ENCODE measurements around the gene CLIP2.
"Not testable (repeated sequence)": the region's sequence is repeated elsewhere in the genome, so short reads cannot be mapped to it uniquely, and the experiment has no call there.

CLIP2 gene

GRCh38 chr7:74317146-74317782, 28.1 kb downstream of the CLIP2 start:
- H2AFZ ChIP-seq (ENCODE audit: low read depth, low read length), result no peak overlapping the region
- no peak overlapping the region for H3K27ac ChIP-seq (ENCODE audit: low read length)
- no peak overlapping the region for H3K9ac ChIP-seq (ENCODE audit: low read depth, low read length)
- no peaks in the 10 kb centered on the region for H3K9me3 ChIP-seq (ENCODE audit: insufficient read depth, low read length, severe bottlenecking)
- H3K36me3 ChIP-seq (ENCODE audit: insufficient read depth, low read length), result no peaks in the 10 kb centered on the region
- H3K4me1 ChIP-seq (ENCODE audit: insufficient read depth, low read length), result no peaks in the 10 kb centered on the region
- H3K79me2 ChIP-seq (ENCODE audit: insufficient read depth, low read length), result no peaks in the 10 kb centered on the region
- H3K4me2 ChIP-seq (ENCODE audit: insufficient read depth, low read length), result no peak overlapping the region
- H4K20me1 ChIP-seq (ENCODE audit: insufficient read depth, low read length), result 0 out of 2 replicates have a peak, but pooled peaks cover 3% of the 10 kb centered on the region
- ATAC-seq (ENCODE audit: insufficient read depth, low read depth), result no peak
- no peaks in the 10 kb centered on the region for H3K27me3 ChIP-seq (ENCODE audit: insufficient read depth, low read length, poor library complexity)
- no peak overlapping the region for H3K4me3 ChIP-seq (ENCODE audit: low read depth in 1 of 2, low read length in 2 of 2)
- no peak for DNase-seq
- TF ChIP-seq EZH2 (IDR thresholded peaks at IDR 0.05; ENCODE audit: borderline replicate concordance, low read depth, low read length, severe bottlenecking) (no peak), CTCF (IDR thresholded peaks at IDR 0.05; ENCODE audit: borderline replicate concordance, extremely low read depth, low read length, poor library complexity, severe bottlenecking) (no peak)

- Histone ChIP-seq H2AFZ (ENCODE audit: low read depth, low read length) (no peak overlapping the region), H3K9me3 (ENCODE audit: insufficient read depth, low read length, severe bottlenecking) (no peaks in the 10 kb centered on the region), H3K27me3 (ENCODE audit: insufficient read depth, low read length, poor library complexity) (no peaks in the 10 kb centered on the region), H4K20me1 (ENCODE audit: insufficient read depth, low read length) (0 out of 2 replicates have a peak, but pooled peaks cover 3% of the 10 kb centered on the region), H3K79me2 (ENCODE audit: insufficient read depth, low read length) (no peaks in the 10 kb centered on the region), H3K4me1 (ENCODE audit: insufficient read depth, low read length) (no peaks in the 10 kb centered on the region), H3K36me3 (ENCODE audit: insufficient read depth, low read length) (no peaks in the 10 kb centered on the region), H3K9ac (ENCODE audit: low read depth, low read length) (no peak overlapping the region), H3K4me2 (ENCODE audit: insufficient read depth, low read length) (no peak overlapping the region), H3K4me3 (ENCODE audit: low read depth in 1 of 2, low read length in 2 of 2) (no peak overlapping the region), H3K27ac (ENCODE audit: low read length) (no peak overlapping the region)
- ATAC-seq (ENCODE audit: insufficient read depth, low read depth), result no peak
- no peak for DNase-seq
- TF ChIP-seq EZH2 (IDR thresholded peaks at IDR 0.05; ENCODE audit: borderline replicate concordance, low read depth, low read length, severe bottlenecking), result no peak
- TF ChIP-seq CTCF (IDR thresholded peaks at IDR 0.05; ENCODE audit: borderline replicate concordance, extremely low read depth, low read length, poor library complexity, severe bottlenecking), result no peak
These were observed 28.8 kb downstream of the CLIP2 start for GRCh38 chr7:74318043-74318442.

- ATAC-seq (ENCODE audit: insufficient read depth, low read depth) (no peak), DNase-seq (peak; percentile 25)
- no peaks in the 10 kb centered on the region for H3K9me3 ChIP-seq (ENCODE audit: insufficient read depth, low read length, severe bottlenecking)
- H3K79me2 ChIP-seq (ENCODE audit: insufficient read depth, low read length), result no peaks in the 10 kb centered on the region
- H4K20me1 ChIP-seq (ENCODE audit: insufficient read depth, low read length), result 0 out of 2 replicates have a peak, but pooled peaks cover 3% of the 10 kb centered on the region
- no peak overlapping the region for H3K27ac ChIP-seq (ENCODE audit: low read length)
- no peaks in the 10 kb centered on the region for H3K4me1 ChIP-seq (ENCODE audit: insufficient read depth, low read length)
- TF ChIP-seq CTCF (IDR thresholded peaks at IDR 0.05; ENCODE audit: borderline replicate concordance, extremely low read depth, low read length, poor library complexity, severe bottlenecking), result no peak
- no peak for TF ChIP-seq EZH2 (IDR thresholded peaks at IDR 0.05; ENCODE audit: borderline replicate concordance, low read depth, low read length, severe bottlenecking)
- H3K9ac ChIP-seq (ENCODE audit: low read depth, low read length), result no peak overlapping the region
- no peak overlapping the region for H3K4me2 ChIP-seq (ENCODE audit: insufficient read depth, low read length)
- H2AFZ ChIP-seq (ENCODE audit: low read depth, low read length), result no peak overlapping the region
- H3K36me3 ChIP-seq (ENCODE audit: insufficient read depth, low read length), result no peaks in the 10 kb centered on the region
- no peaks in the 10 kb centered on the region for H3K27me3 ChIP-seq (ENCODE audit: insufficient read depth, low read length, poor library complexity)
- H3K4me3 ChIP-seq (ENCODE audit: low read depth in 1 of 2, low read length in 2 of 2), result no peak overlapping the region
These were observed 31.5 kb downstream of the CLIP2 start for GRCh38 chr7:74320645-74321221.

GRCh38 chr7:74322892-74323291, 33.7 kb downstream of the CLIP2 start:
- not testable (repeated sequence) for H4K20me1 ChIP-seq (ENCODE audit: insufficient read depth, low read length); H2AFZ ChIP-seq (ENCODE audit: low read depth, low read length); DNase-seq; ATAC-seq (ENCODE audit: insufficient read depth, low read depth); H3K4me3 ChIP-seq (ENCODE audit: low read depth in 1 of 2, low read length in 2 of 2); H3K9ac ChIP-seq (ENCODE audit: low read depth, low read length); H3K27me3 ChIP-seq (ENCODE audit: insufficient read depth, low read length, poor library complexity); H3K4me2 ChIP-seq (ENCODE audit: insufficient read depth, low read length); H3K4me1 ChIP-seq (ENCODE audit: insufficient read depth, low read length); H3K27ac ChIP-seq (ENCODE audit: low read length); H3K36me3 ChIP-seq (ENCODE audit: insufficient read depth, low read length); H3K79me2 ChIP-seq (ENCODE audit: insufficient read depth, low read length); H3K9me3 ChIP-seq (ENCODE audit: insufficient read depth, low read length, severe bottlenecking)
